GM19324 (cell line): ENCODE measurements around the gene DIO3.

Experiments used
- ATAC-seq: cut with Tn5 transposase; IDR thresholded peaks from one replicate; pipeline ENCODE4 v1.9.1; 2021; ENCODE audit warnings: mild to moderate bottlenecking, moderate library complexity; ENCODE audit not compliant: unreplicated experiment, low FRiP score

DIO3 gene

GRCh38 chr14:101561145-101561896, at the start of gene DIO3:
TSS of gene DIO3 (plus strand) at chr14:101561495.
- ATAC-seq: no peak

DNA sequence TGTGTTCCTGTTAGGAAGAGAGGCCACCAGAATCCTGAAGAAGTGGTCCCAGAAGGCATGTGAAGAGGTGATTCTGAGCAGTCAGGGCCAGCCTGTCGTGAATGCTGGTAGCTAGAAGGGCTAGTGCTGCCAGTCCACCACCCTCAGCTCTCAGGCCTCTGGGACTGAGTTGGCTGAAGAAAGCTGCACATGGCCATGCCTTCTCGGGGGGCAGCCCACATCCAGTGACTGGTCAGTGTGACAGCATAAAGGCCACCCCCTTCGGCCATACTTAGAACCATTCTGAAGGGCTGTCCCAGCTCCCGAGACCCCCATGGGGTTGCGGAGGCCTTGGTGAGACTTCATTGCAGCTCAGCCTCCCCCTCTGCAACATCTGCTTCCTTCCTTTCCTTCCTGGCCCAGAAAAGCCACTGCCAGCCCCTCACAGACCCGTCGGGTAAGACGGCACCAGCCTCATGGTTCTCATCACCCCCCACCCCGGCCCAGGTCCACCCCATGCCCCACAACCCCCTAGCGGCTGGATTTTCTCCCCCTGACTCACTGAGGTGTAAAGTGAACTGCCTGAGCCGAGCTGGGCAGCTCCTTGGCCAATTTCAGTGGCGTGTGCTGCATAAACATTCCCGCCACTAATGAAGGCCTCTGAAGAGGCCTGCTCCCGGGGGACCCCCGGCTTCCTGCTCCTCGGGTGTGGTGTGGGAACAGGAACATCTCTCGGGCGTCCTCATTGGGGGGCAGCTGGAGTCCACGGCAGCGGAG, 49.5 kb upstream of the DIO3 start:
- ATAC-seq: no peak

DNA sequence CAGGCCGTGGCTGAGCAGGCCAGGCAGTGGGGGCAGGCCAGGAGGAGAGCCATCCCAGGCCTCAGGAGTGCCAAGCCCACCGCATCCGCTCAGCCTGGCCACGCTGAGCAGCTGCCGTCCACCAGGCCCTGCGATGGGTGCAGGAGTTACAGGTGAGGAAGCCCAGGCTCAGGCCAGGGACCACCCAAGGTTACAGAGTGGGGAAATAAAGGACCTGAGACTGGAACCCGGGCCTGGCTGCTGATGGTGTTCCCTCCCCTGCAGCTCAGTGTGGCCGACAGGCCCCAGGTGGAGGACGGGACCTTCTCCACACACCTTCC, 49.0 kb upstream of the DIO3 start:
- ATAC-seq: no peak

DNA sequence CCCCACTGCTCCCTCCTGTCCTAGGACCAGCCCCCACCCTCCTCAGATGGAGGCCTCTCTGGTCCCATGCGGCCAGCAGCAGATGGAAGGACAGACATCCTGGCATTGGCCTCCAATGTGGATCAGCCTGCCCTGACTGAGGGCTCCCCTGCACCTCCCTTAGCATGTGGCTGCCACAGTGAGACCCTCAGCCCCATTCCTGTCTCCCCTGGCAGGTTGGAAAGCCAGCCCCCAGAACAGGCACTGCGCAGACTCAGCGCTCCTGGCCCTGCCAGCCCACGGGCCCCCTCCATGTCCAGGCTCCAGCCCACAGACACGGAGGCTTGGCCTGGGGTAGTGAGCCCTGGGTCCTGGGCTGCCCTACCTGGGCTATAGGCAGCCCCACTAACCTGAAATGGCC, 47.2 kb upstream of the DIO3 start:
- no peak for ATAC-seq

GRCh38 chr14:101516401-101516800, 44.9 kb upstream of the DIO3 start:
- ATAC-seq: no peak

DNA sequence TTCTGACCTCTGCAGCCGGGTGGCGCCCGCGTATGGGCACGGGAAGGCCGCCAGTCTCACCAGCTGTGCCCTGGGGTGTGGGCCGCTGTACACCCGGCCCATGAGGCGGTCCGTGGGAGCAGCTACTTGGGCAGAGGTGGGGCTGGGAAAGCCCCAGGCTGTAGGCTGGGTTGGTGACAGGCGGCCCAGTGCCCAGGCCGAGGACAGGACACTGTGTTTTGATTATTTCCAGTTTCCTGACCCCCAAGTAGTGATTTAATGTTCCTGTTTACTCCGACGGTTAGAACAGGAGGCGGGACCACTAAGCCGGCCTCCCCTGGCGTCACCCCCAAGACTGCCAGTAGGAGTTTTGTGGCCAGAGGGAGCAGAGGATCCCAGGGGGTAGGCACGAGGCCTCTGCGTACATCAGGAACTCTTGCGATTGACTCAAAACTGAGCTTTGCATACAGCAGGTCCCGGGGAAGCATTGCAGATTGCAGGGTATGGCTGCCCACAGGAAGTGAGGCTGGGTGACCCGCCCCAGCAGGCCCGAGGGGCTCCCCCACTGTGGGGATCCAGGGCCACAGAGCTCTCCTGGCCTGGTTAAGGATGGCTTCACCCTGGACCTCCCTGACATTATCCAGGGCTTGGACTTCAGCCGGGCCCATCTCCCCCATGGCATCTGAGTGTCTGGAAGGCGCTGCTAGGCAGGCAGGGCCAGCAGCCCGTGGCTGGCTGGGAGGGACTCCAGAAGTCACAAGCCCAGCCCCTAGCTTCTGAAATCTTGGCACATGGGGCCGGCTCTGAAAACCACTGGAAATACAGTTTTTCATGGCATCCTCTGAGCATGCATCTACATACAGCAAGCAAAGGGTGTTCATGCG, 42.5 kb upstream of the DIO3 start:
- ATAC-seq: no peak

DNA sequence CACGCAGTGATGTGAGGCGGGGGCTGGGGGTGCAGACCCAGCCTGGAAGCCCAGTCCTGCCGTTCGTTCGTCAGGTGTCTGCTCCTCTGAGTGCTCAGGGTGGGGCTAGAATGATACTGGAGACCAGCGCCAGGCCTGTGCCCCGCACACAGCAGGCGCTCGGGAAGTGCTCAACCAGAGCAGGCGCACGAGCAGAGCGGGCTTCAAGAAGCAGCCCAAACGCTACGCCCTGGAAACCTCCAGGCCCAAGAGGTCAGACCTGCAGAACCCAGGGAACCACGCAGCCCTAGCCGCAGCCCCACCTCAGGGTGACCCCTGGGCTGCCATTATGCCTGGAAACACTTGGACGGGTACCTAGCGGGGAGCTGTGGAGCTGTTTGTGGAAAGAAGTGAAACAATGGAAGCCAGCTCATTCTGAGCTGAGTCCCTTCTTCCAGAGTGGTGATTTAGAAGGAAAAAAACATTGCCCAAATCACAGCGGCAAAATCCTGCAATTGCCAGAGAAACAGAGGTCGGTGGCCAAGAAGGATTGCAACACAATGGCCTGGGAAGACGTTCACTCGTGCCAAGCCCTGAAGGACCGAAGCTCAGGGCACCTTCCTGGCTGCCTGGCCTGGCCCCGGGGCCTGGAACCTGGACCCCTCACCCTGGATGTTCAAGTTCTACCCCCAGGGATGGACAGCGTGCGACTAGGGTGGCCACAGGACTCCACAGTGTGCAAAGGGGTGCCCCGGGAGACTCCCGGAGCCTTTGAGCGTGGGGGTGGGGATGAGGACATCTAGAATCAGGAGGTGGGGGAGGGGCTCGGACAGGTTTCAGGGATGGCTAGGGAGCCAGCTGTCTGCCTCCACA, 40.4 kb upstream of the DIO3 start:
- ATAC-seq: no peak

GRCh38 chr14:101521473-101521915, 39.8 kb upstream of the DIO3 start:
- no peak for ATAC-seq

DNA sequence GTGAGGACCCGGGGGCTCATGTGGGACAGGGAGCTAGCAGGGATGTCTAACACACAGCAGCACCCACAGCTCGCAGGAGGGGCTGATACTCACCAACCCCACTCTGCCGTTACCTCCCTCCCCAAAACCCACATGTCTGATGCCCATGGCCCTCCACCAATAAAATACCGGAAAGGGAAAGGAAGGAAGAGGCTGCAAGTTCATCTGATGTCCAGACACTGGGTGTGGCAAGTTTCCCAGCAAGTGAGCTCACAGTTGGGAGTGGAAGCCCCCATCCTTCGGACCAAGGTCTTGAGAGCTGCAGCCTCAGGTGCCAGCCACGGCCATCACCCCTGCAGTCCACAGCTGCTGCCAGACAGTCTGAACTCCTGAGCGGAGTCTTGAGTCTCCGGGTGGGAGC, 39.3 kb upstream of the DIO3 start:
- no peak for ATAC-seq

DNA sequence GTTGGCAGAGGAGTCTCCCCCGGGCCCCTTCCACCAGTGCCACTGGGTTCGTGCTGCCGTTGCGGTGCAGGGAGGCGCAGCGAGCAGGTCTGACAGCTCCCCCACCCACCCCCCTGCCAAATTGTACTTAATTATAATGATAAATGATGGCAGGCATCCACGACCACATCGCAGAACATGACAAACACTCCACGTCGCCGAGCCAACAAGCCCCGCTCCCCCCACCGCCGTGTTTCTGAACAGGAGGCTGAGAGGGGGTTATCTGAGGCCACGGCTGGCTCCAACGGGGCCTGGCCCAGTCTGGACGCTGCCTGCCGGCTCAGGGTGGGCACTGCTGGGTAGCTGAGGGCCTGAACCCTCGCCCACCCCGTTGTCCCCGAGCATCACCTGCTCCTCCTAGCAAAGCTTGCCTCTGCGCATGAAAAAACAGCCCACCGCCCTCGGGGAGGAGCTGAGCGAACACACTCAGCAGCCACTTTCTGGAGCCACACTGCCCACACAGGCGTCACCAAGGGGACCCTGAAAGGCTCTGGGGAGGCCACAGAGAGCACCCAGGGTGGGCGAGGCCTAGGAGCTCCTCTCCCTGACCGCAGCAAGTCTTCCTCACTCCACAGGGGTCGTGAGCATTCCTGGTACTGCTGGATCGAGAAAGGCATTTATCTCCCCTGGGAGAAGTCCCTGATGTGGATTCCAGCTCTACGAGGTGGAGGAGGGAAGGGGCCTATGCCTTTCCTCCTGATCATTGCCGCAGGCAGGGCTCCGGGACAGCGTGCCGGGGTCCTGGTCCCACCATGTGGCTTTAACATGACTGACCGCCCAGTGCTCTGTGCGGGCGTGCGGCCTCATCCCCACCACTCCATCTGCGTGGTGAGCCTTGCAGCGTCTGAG, 35.4 kb upstream of the DIO3 start:
- ATAC-seq: no peak

GRCh38 chr14:101527987-101528386, 33.3 kb upstream of the DIO3 start:
- no peak for ATAC-seq

DNA sequence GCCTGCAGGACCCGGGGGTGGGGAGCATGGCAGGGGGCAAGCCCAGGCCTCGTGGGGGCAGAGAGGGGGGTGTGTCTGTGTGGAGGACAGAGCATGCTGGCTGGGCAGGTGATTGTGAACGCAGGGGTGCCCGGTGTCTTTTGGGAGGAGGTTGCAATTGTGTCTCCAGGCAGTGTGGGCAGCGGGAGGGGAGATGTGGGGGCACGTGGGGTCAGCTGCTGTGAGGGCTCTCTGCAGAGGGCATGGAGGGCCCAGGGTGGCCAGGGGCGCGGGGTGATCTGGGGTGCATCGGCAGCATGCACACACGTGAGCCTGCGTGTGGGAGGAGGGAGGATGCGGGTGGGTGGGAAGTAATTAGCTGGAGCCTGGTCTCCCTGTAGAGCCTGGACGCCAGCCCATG, 32.2 kb upstream of the DIO3 start:
- no peak for ATAC-seq

DNA sequence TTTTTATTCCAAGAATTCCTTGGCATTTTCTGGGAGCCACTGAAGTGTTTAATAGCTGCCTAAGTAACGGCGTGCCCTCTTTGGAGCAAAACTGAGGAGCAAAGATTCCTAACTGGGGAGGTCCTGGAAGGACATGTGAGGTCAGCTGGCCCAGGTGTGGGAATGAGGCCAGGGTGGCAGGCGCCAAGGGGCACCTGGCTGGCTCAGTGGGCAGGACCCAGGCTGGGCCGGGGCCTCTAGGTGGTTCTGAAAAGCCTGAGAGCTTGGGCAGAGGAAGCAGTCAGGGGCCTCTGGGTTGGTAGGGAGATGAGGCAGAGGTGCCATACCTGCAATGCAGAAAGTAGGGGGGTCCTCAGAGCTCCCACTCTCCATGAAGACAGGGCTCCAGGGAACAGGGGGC, 27.1 kb upstream of the DIO3 start:
- no peak for ATAC-seq

GRCh38 chr14:101535232-101535631, 26.1 kb upstream of the DIO3 start:
- no peak for ATAC-seq

DNA sequence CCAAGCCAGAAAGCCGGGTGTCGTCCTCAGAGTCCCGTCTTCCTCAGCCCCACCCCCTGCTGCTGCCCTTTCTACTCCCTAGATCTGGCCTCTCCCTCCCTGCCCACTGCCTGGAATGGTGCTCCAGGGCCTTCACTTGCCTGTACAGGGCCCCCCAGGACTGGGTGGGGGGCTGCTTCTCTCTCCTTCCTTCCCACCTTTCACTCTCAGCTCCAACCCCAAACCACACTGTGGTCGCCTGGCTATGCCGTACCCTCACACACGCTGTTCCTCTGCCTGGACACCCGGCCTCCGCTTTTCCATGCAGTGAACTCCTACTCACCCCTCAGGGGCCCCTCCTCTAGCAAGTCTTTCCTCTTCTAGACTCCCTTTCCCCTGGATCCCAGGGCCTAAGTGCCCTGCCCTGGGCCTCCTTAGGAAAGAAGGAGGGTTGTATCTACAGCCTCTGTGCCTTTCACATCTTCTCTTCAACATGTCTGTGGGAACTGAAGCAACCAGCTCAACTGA, 25.5 kb upstream of the DIO3 start:
- no peak for ATAC-seq

DNA sequence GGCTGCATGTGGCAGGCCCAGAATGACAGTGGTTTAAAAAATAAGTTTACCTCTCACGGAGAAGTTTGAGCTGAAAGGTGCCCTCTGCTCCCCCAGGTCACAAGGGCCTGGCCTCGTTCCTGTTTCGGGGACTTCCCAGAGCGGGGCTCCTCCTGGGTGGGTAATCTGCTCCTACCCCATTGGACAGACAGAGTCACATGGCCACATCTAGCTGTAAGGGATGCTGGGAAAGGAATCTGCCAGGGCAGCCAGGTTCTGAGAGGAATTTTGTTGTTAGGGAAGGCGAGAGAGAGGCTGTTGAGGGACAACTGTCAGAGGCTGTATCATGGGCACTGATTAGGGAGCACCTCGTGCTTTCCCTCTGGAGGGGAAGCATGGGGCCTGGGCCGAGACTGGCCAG, 24.0 kb upstream of the DIO3 start:
- ATAC-seq: no peak

DNA sequence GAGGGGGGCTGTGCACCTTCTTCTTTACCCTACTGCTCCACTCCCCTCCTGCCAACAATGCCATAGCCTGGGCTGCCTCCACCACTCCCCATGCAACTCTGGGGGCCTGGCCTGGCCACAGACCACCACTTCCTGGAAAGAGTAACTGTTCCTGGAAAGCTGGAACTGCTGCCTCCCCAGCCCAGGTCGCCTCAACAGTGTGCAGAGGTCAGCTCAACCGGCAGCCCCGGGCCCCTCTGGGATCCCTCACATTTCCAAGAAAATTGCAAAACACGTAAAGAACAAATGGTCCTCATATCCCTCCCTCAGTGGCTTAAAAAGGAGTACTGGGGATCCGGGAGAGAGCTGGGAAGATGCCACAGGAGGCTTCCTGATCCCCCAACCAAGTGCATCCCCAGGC, 22.4 kb upstream of the DIO3 start:
- ATAC-seq: no peak

- no peak for ATAC-seq
These were observed 21.4 kb upstream of the DIO3 start for GRCh38 chr14:101539880-101540279.
